ENCODE data around the gene CARD8. TPM values are rescaled to one million over a fixed set of nuclear protein-coding genes. Genes with fewer than 3 reads are reported as not detected.

CARD8 gene
- total and polyA plus RNA-seq, 2 of the 8 experiments (the other 6 are each of a cell fraction or from before 2014, with no cell fraction given): 8.9 to 24.4 TPM

DNA sequence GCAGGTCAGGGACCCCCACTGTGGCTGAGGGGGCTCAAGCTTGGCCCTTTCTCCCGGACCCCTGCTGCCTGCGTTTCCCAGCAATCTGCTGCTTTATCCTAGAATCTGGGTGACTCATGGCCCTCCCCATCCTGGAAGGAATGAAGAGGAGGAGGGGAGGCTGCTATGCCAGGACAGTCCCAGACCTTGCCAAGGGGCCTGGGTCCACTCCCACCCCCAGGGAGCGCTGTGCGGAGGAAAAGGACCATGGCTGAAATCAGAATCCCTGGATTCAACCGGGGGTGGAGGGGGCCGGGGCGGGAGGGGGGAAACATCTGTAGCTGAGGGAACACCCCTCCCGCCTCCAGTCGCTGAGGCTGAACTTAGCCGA is 34.7 kb upstream of the CARD8 start:
- Histone ChIP-seq H3K79me2 (ENCODE audit: control insufficient read depth in 1 of 2, insufficient read depth in 2 of 2, low read length in 2 of 2) (no peaks in the 10 kb centered on the region), H4K91ac (replicated peaks; ENCODE audit: insufficient read length, low read length) (no peak overlapping the region), H3K36me3 (ENCODE audit: control insufficient read depth in 2 of 4, insufficient read depth in 4 of 4, low read length in 3 of 4) (peaks cover 12 to 22% (median 20%) of the 10 kb centered on the region in 4 experiments; a peak in 7 of 8 replicates), H3K4me3 (ENCODE audit: extremely low read depth in 1 of 4, insufficient read depth in 2 of 4, low read depth in 3 of 4, low read length in 4 of 4) (peak overlapping the region; percentile 28 to 61 (median 51); a peak in 6 of 8 replicates), H3K23ac (ENCODE audit: insufficient read length) (no peak overlapping the region), H2AFZ (ENCODE audit: low read length) (no peak overlapping the region), H2BK20ac (ENCODE audit: low read length) (no peak overlapping the region), H3K4ac (replicated peaks; ENCODE audit: insufficient read length, low read depth, low read length) (no peak overlapping the region), H2AK5ac (ENCODE audit: low read depth, low read length) (no peak overlapping the region), H2BK15ac (ENCODE audit: low read length) (0 out of 2 replicates have a peak overlapping the region, but pooled peaks have one; percentile 81), H3K14ac (ENCODE audit: insufficient read length) (no peak overlapping the region), H3K27ac (ENCODE audit: low read depth, low read length) (peak overlapping the region; percentile 35; the same call in 1 of the 2 replicates), H3K18ac (ENCODE audit: extremely low read depth, low read length) (peak overlapping the region; percentile 87), H2BK12ac (ENCODE audit: low read depth, low read length) (no peak overlapping the region), H3K79me1 (ENCODE audit: low read depth, low read length) (no peaks in the 10 kb centered on the region), H3K27me3 (replicated peaks in 1 of 4; ENCODE audit: control insufficient read depth in 3 of 4, extremely low read depth in 1 of 4, insufficient read depth in 3 of 4, low read length in 3 of 4) (no peaks in the 10 kb centered on the region), H4K5ac (ENCODE audit: insufficient read length, low read depth, low read length) (peak overlapping the region; percentile 92), H3K23me2 (ENCODE audit: low read depth, low read length) (peaks cover 6% of the 10 kb centered on the region; the same call in 1 of the 2 replicates), H4K20me1 (replicated peaks in 1 of 2; ENCODE audit: control insufficient read depth in 1 of 2, insufficient read depth in 2 of 2, low read length in 2 of 2) (no peaks in the 10 kb centered on the region), H2BK120ac (replicated peaks; ENCODE audit: low read depth, low read length) (no peak overlapping the region), H3K9me3 (ENCODE audit: insufficient read depth in 2 of 2, low read depth in 1 of 2, low read length in 1 of 2) (peaks cover 0 to 4% of the 10 kb centered on the region in 2 experiments; a peak in 1 of 4 replicates), H3K56ac (replicated peaks; ENCODE audit: insufficient read length, low read depth, low read length) (no peak overlapping the region), H3K9ac (replicated peaks in 1 of 4; ENCODE audit: extremely low read depth in 1 of 4, low read depth in 3 of 4, low read length in 3 of 4) (no peak overlapping the region), H4K8ac (ENCODE audit: extremely low read depth, insufficient read depth, low read length) (no peak overlapping the region), H3K4me1 (replicated peaks in 1 of 4; ENCODE audit: control insufficient read depth in 3 of 4, insufficient read depth in 4 of 4, low read length in 3 of 4) (peaks cover 0 to 12% (median 3%) of the 10 kb centered on the region in 4 experiments; a peak in 3 of 7 replicates), H2BK5ac (ENCODE audit: low read depth, low read length) (peak overlapping the region; percentile 27; the same call in 1 of the 2 replicates), H3K4me2 (ENCODE audit: insufficient read depth in 1 of 2, low read depth in 2 of 2, low read length in 2 of 2) (peak overlapping the region; percentile 69 to 71)
- DNase-seq (ENCODE audit: low read depth in 1 of 2, low spot score in 2 of 2): peak; percentile 85 to 86
- FAIRE-seq: no peak
- POLR2A ChIA-PET (ENCODE audit: partially characterized antibody): interaction anchor here (0.9 to 2.9 kb wide), 8 partner anchors 10 to 119 kb away, joined by 3 to 35 read pairs (median 6); partner anchors contain the start of gene ZNF114
- WGBS, 2 experiments (ENCODE audit: extremely low coverage in 1 of 2, insufficient coverage in 1 of 2, insufficient read length in 1 of 2, insufficient replicate concordance in 2 of 2, low coverage in 1 of 2, low lambda C conversion rate in 2 of 2, missing lambda C conversion rate in 1 of 2): 0% methylated on average over 3 of the region's 10 CpGs; no CpG with 5 or more reads in 1 of the 2 experiments
- CTCF ChIA-PET (ENCODE audit: partially characterized antibody): interaction anchor here (0.7 to 12.4 kb wide), 9 partner anchors 18 to 138 kb away, joined by 3 to 212 read pairs (median 4); partner anchors contain the start of gene ZNF114
- TF ChIP-seq TEAD4 (IDR thresholded peaks at IDR 0.05; ENCODE audit: low read depth, low read length) (no peak; the same call in 1 of the 2 replicates), SRF (IDR thresholded peaks at IDR 0.05; ENCODE audit: low read depth, low read length) (no peak), CBX8 (IDR thresholded peaks at IDR 0.05; ENCODE audit: borderline replicate concordance, low read depth, low read length) (no peak), TAF7 (optimal IDR thresholded peaks at IDR 0.05; ENCODE audit: borderline replicate concordance, low read depth, low read length) (no peak), RAD21 (IDR thresholded peaks at IDR 0.05 in 1 of 2, conservative IDR thresholded peaks at IDR 0.05 in 1 of 2; ENCODE audit: low read depth in 2 of 2, low read length in 2 of 2) (peak; percentile 12 to 24; a peak in 1 of 4 replicates), BRCA1 (IDR thresholded peaks at IDR 0.05; ENCODE audit: low read depth, low read length) (no peak), POLR2A (IDR thresholded peaks at IDR 0.05; ENCODE audit: control extremely low read depth in 1 of 2, low read depth in 2 of 2, low read length in 2 of 2) (no peak), YY1 (IDR thresholded peaks at IDR 0.05; ENCODE audit: low read depth, low read length) (peak; percentile 34; the same call in 1 of the 2 replicates)
- TF ChIP-seq, protein P1, sequence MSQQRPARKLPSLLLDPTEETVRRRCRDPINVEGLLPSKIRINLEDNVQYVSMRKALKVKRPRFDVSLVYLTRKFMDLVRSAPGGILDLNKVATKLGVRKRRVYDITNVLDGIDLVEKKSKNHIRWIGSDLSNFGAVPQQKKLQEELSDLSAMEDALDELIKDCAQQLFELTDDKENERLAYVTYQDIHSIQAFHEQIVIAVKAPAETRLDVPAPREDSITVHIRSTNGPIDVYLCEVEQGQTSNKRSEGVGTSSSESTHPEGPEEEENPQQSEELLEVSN (IDR thresholded peaks at IDR 0.05): no peak
- TF ChIP-seq, protein P2, sequence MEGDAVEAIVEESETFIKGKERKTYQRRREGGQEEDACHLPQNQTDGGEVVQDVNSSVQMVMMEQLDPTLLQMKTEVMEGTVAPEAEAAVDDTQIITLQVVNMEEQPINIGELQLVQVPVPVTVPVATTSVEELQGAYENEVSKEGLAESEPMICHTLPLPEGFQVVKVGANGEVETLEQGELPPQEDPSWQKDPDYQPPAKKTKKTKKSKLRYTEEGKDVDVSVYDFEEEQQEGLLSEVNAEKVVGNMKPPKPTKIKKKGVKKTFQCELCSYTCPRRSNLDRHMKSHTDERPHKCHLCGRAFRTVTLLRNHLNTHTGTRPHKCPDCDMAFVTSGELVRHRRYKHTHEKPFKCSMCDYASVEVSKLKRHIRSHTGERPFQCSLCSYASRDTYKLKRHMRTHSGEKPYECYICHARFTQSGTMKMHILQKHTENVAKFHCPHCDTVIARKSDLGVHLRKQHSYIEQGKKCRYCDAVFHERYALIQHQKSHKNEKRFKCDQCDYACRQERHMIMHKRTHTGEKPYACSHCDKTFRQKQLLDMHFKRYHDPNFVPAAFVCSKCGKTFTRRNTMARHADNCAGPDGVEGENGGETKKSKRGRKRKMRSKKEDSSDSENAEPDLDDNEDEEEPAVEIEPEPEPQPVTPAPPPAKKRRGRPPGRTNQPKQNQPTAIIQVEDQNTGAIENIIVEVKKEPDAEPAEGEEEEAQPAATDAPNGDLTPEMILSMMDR (IDR thresholded peaks at IDR 0.05; ENCODE audit: control extremely low read depth in 1 of 3, insufficient read depth in 1 of 3, low read depth in 1 of 3, low read length in 3 of 3): peak; percentile 50 to 63 (median 58)

All from H1 (cell line).